NCI-H2227 treated with DMSO at 0.1 percent for 48 hours (cell line): ENCODE measurements around the gene CLEC16A.

ENCODE experiments used
- DNase-seq: peaks from one replicate; lab custom pipeline; 2025; lab: John Stamatoyannopoulos, UW

The CLEC16A gene

GRCh38 chr16:11082860-11083388 lies 138.6 kb downstream of the CLEC16A start:
- DNase-seq = no peak

DNA sequence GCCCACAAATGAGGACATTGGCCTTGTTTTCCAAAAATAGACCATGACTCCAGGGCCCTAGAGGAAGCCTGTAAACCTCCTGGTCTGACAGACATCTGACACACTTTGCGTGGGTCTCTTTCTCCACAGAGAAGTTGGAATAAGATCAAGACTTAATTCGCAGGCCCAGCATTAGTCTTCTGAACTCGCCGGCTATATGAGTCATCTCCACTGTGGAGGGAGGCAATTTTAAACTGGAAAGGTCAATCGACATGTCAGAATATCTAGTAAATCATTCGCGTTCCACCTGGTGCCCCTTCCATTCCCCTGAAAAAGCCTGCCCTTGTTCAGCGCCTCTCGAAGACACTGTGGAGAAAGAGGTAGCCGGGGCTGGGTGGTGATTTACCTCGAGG lies 140.1 kb downstream of the CLEC16A start:
- peak; percentile 81 for DNase-seq

GRCh38 chr16:11084876-11085485 lies 140.6 kb downstream of the CLEC16A start:
- DNase-seq = peak; percentile 65

DNA sequence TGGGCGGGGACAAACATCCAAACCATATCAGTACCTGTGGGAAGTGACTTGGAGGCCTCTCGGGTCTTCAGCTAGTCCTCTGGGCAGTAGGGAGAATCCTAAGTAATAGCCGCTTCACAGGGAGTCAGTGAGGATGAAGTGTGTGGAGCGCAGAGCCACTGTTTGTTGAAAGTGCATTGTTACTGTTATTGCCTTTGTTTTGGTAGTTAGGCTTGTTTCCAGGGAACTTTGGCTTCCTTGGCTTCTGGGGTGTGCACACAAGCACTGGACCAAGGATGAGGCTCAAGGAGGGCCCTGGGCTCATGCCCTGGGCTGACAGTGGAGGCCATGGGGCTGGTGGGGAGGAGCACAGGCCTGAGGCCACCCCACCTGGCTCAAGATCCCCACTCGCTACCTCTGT lies 141.6 kb downstream of the CLEC16A start:
- DNase-seq = no peak

DNA sequence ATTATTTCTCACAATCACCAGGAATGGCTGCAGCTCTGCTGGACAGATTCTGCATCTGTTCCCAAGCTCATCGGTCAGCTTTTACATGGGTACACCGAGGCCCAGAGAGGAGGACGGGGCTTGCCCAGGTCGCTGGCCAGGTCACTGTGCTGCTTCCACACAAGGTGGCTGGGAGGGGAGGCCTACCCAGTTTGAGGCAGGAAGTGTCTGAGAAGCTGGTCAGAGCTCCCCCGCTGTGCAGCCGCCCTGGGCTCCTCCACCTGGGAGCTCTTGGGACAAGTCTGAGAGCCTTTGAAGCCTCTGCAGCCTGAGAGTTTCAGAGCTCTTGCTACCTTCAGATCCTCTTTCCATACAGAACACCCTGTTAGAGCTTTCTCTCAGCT lies 143.3 kb downstream of the CLEC16A start:
- no peak for DNase-seq

- DNase-seq = no peak
These were observed 143.8 kb downstream of the CLEC16A start for GRCh38 chr16:11088074-11088730.

GRCh38 chr16:11088831-11089230 lies 144.5 kb downstream of the CLEC16A start:
- no peak for DNase-seq

- no peak for DNase-seq
These were observed 145.2 kb downstream of the CLEC16A start for GRCh38 chr16:11089504-11090124.

DNA sequence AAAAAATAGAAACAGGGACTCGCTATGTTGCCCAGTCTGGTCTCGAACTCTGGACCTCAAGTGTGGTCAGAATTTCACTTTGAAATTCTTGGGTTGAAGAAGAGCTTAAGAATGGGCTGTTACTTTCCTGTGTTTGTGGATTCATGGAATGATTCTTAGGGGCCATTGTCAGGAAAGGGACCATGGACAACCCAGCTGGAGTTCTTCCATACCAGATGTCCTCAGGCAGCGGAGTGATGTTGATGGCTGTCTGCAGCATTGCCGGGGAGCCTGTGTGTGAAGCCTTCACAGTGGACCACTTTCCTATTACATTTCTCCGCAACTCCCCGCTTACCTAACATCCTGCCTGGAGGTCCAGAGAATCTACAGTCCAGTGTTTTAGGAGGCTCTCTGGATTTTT lies 145.9 kb downstream of the CLEC16A start:
- no peak for DNase-seq

DNA sequence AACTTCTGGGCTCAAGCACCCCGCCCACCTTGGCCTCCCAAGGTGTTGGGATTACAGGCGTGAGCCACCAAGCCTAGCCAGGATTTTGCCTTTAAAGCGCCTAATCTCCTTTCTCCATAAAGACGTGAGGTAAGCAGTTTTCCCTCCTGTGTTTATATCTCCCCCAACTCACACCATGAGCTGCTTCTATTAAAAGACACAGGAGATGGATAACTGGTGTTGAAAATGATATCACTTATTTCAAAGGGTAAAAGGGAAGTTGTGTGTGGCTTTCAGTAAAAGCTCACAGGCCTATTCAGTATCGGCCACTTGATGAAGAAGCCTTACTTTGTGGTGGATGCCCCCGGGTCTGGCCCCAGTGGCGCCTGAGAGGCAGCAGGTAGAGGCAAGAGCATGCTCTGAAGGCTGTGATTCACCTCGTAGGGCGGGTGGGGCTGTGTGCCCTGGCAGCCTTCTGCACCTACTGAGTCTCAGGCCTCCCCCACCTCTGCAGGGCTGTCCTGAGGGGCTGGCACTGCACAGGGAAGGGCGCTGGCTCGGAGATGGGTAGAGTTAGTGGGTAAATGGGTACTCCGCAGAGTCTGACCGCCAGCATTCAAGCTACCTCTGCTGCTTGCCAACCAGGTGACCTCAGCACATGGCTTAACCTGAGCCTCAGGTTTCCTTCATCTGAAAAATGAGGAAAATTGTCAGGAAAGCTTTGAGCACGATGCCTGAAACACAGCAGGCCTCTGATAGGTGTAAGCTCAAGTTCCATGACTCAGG lies 146.8 kb downstream of the CLEC16A start:
- no peak for DNase-seq

DNA sequence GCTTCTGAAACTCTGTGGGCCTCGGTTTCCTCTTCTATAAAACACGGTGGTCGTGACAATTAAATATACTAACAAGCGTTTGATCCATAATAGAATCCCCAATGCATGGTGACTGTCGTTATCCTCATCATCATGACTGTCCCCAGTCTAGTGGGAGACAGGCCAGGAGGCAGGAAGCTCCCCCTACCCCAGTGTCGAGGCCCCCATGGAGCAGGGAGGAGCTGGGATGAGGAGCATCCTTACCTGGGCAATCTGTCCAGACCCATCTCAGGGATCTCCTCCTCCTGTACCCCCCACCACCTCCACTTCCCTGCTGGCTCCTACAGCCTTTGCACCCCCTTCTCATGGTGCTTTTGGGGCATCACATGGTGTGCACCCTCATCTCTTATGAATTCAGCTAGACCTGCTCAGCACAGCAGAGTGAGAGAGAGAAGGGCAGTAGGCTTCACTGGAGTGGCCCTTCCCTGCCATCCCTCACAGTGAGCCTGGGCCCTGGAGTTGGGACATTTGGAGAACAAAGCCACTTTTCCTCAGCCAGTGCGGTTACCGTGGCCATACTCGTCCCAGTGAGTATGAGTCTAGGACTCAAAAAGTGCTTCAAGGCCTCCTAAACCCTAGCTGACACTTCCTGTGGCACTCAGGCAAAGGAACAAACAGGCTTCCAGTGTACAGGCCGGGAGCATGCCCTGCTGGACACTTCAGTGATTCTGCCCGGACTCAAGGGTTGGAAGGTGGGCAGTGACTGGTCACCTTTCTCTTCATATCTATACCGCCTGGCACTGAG lies 148.6 kb downstream of the CLEC16A start:
- no peak for DNase-seq

- DNase-seq = no peak
These were observed 149.3 kb downstream of the CLEC16A start for GRCh38 chr16:11093572-11094074.

DNA sequence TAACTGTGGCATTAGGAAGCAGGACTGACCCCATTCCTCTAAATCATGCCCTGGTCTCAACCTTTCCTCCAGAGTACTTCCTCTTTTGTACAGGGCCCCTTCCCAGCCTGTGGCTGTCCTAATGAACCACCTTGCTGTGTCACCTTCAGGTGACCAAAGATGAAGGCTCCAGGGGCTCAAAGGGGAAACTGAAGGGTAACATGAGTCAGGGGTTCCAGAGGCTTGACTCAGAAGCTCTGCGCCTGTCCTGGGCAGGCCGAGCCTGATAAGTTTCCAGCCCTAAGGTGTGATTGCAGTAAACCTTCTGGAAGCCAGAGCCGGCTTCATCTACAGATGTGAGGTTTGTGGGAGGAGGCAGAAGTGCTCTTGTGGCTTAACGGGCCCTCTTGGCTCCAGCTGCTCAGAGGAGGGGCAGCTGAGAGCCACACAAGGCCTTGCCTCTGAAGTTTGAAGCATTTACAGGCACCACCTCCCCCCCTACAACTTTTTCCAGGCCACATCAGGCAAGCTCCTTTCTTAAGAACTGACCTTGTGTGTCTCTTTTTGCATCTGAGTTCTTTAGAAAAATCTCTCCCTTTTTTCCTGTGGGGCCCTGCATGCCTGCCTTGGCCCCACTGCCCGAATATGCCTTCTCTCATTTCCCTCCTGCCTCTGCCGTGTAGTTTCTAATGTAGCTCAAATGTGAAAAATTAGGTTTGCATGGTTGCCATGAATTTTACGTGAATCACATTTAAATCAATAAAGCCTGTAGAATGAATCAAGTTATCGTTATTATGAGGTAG lies 149.9 kb downstream of the CLEC16A start:
- DNase-seq = no peak

GRCh38 chr16:11094857-11095565 lies 150.6 kb downstream of the CLEC16A start:
- DNase-seq = no peak

DNA sequence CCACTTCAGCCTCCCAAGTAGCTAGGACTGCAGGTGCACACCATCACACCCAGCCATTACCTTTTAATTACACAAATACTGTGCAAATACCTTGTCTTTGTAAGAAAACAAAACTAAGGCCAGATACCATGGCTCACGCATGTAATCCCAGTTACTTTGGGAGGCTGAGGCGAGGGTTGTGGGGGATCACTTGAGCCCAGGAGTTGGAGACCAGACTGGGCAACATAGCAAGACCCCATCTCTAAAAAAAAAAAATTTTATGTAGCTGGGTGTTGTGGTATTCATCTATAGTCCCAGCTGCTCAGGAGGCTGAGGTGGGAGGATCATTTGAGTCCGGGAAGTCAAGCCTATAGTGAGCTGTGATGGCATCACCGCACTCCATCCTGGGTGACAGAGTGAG lies 151.6 kb downstream of the CLEC16A start:
- no peak for DNase-seq

GRCh38 chr16:11097094-11097786 lies 152.9 kb downstream of the CLEC16A start:
- DNase-seq = no peak

- no peak for DNase-seq
These were observed 153.4 kb downstream of the CLEC16A start for GRCh38 chr16:11097787-11098167.

GRCh38 chr16:11098601-11099390 lies 154.4 kb downstream of the CLEC16A start:
- DNase-seq = no peak
